DMS53 (cell line): ENCODE measurements around the gene ARHGDIA.

Experiments used
- DNase-seq: peaks from one replicate; lab custom pipeline; 2025; lab: John Stamatoyannopoulos, UW

Gene ARHGDIA

GRCh38 chr17:81905993-81906392 lies 34.9 kb upstream of the ARHGDIA start:
- no peak for DNase-seq

- DNase-seq: no peak
These were observed 34.3 kb upstream of the ARHGDIA start for GRCh38 chr17:81905424-81905875.

- no peak for DNase-seq
These were observed 33.7 kb upstream of the ARHGDIA start for GRCh38 chr17:81904600-81905423.

- DNase-seq: no peak
These were observed 32.9 kb upstream of the ARHGDIA start for GRCh38 chr17:81903896-81904599.

GRCh38 chr17:81903415-81903831 lies 32.3 kb upstream of the ARHGDIA start:
- no peak for DNase-seq

GRCh38 chr17:81902653-81903414 lies 31.7 kb upstream of the ARHGDIA start:
- no peak for DNase-seq

GRCh38 chr17:81902023-81902652 lies 31.0 kb upstream of the ARHGDIA start, which contains the start of gene NPB:
NPB (plus strand) TSS chr17:81902238; CDS start chr17:81902278, 40 bp downstream.
- peak; percentile 47 for DNase-seq

GRCh38 chr17:81901167-81902022 lies 30.3 kb upstream of the ARHGDIA start:
- no peak for DNase-seq

GRCh38 chr17:81900181-81900820 lies 29.2 kb upstream of the ARHGDIA start:
- DNase-seq: no peak

- no peak for DNase-seq
These were observed 28.5 kb upstream of the ARHGDIA start for GRCh38 chr17:81899514-81900166.

GRCh38 chr17:81898885-81899284 lies 27.7 kb upstream of the ARHGDIA start:
- DNase-seq: no peak

- DNase-seq: no peak
These were observed 27.1 kb upstream of the ARHGDIA start for GRCh38 chr17:81898029-81898866.

- no peak for DNase-seq
These were observed 24.3 kb upstream of the ARHGDIA start for GRCh38 chr17:81895400-81895799.

- no peak for DNase-seq
These were observed 20.1 kb upstream of the ARHGDIA start for GRCh38 chr17:81891303-81891552.

GRCh38 chr17:81890447-81891302 lies 19.5 kb upstream of the ARHGDIA start:
- peak; percentile 55 for DNase-seq

- no peak for DNase-seq
These were observed 18.5 kb upstream of the ARHGDIA start for GRCh38 chr17:81889602-81890001.

- no peak for DNase-seq
These were observed 18.0 kb upstream of the ARHGDIA start for GRCh38 chr17:81888988-81889595.
